ENCODE results near the gene CD82.

The CD82 gene

GRCh38 chr11:44590769-44591168 lies 25.3 kb downstream of the CD82 start:
- DNase-seq (ENCODE audit: low spot score), result no peak
- in situ Hi-C loops (cut with MboI; ENCODE audit: low pct_unique_long_range_greater_than_20kb, low sequenced_read_pairs, unreplicated experiment), result no loop called here
- TF ChIP-seq CTCF (IDR thresholded peaks at IDR 0.05; ENCODE audit: extremely low read depth, insufficient read depth, missing control alignments), result no peak

GRCh38 chr11:44591557-44591956 lies 26.1 kb downstream of the CD82 start:
- TF ChIP-seq CTCF (IDR thresholded peaks at IDR 0.05; ENCODE audit: extremely low read depth, insufficient read depth, missing control alignments), result no peak
- in situ Hi-C loops (cut with MboI; ENCODE audit: low pct_unique_long_range_greater_than_20kb, low sequenced_read_pairs, unreplicated experiment), result no loop called here
- DNase-seq (ENCODE audit: low spot score), result no peak

GRCh38 chr11:44592125-44592940 lies 26.9 kb downstream of the CD82 start:
- TF ChIP-seq CTCF (IDR thresholded peaks at IDR 0.05; ENCODE audit: extremely low read depth, insufficient read depth, missing control alignments), result no peak
- in situ Hi-C loops (cut with MboI; ENCODE audit: low pct_unique_long_range_greater_than_20kb, low sequenced_read_pairs, unreplicated experiment), result no loop called here
- no peak for DNase-seq (ENCODE audit: low spot score)

- DNase-seq (ENCODE audit: low spot score), result no peak
- no peak for TF ChIP-seq CTCF (IDR thresholded peaks at IDR 0.05; ENCODE audit: extremely low read depth, insufficient read depth, missing control alignments)
- in situ Hi-C loops (cut with MboI; ENCODE audit: low pct_unique_long_range_greater_than_20kb, low sequenced_read_pairs, unreplicated experiment), result no loop called here
Observed at GRCh38 chr11:44593251-44593650, 27.8 kb downstream of the CD82 start.

GRCh38 chr11:44595006-44595405 lies 29.5 kb downstream of the CD82 start:
- TF ChIP-seq CTCF (IDR thresholded peaks at IDR 0.05; ENCODE audit: extremely low read depth, insufficient read depth, missing control alignments), result no peak
- no peak for DNase-seq (ENCODE audit: low spot score)
- in situ Hi-C loops (cut with MboI; ENCODE audit: low pct_unique_long_range_greater_than_20kb, low sequenced_read_pairs, unreplicated experiment), result no loop called here

GRCh38 chr11:44595964-44596381 lies 30.5 kb downstream of the CD82 start:
- no peak for TF ChIP-seq CTCF (IDR thresholded peaks at IDR 0.05; ENCODE audit: extremely low read depth, insufficient read depth, missing control alignments)
- DNase-seq (ENCODE audit: low spot score), result no peak
- in situ Hi-C loops (cut with MboI; ENCODE audit: low pct_unique_long_range_greater_than_20kb, low sequenced_read_pairs, unreplicated experiment), result no loop called here

Data from GM13977 (cell line).